A549 (cell line): ENCODE results near the gene CHCHD6. TPM values are rescaled to one million over a fixed set of nuclear protein-coding genes. Genes with fewer than 3 reads are reported as not detected.
A peak's percentile ranks its signal among the peaks of the same experiment; 100 is the strongest.
"Not testable (repeated sequence)": the region's sequence is repeated elsewhere in the genome, so short reads cannot be mapped to it uniquely, and the experiment has no call there.

Source experiments
- ATAC-seq, 2 experiments: fragments of 200-7000 bp in 1 of 2; fragments of >200 bp in 1 of 2; cut with Nextera tagmentation in 1 of 2; cut with Tn5 transposase in 1 of 2; 3 replicates each; pipeline versions ENCODE4 v1.8.0 to v1.9.1; 2018 to 2020; ENCODE audit warnings: mild to moderate bottlenecking in 1 of 2, moderate library complexity in 1 of 2
- CTCF ChIA-PET: fragments of 300-600 bp; sonication (Branson Sonifier 250); formaldehyde crosslinking; extraction: SDS; loops from one replicate; lab custom pipeline; 2021; ENCODE audit warnings: antibody characterized with exemption, inconsistent platforms; lab: Yijun Ruan, JAX
- POLR2A ChIA-PET: fragments of 350-600 bp; formaldehyde crosslinking; extraction: SDS; loops from one replicate; lab custom pipeline; 2021; ENCODE audit warnings: antibody characterized with exemption, inconsistent platforms; lab: Yijun Ruan, JAX
- DNase-seq, 2 experiments: peaks; one replicate each; pipeline versions ENCODE4 v3.0.0 to v3.0.0-alpha.2; 2011 to 2016; ENCODE audit warnings: low read depth in 1 of 2, low spot score in 1 of 2
- FAIRE-seq: peaks from 2 replicates; lab custom pipeline; 2011; peaks lifted over from hg19 to GRCh38; lab: Jason Lieb, UNC
- H3K27ac ChIP-seq, 2 experiments: fragments of >200 bp; sonication (Bioruptor Twin); formaldehyde crosslinking; 3 replicates each; pipeline ENCODE4 v1.5.1; 2016 to 2017
- H3K4me1 ChIP-seq: fragments of >200 bp; sonication (Bioruptor Twin); formaldehyde crosslinking; 3 replicates; pipeline ENCODE4 v1.6.1; 2016
- H3K4me2 ChIP-seq: fragments of >200 bp; sonication (Bioruptor Twin); formaldehyde crosslinking; 3 replicates; pipeline ENCODE4 v1.6.1; 2016
- H3K4me3 ChIP-seq: fragments of >200 bp; sonication (Bioruptor Twin); formaldehyde crosslinking; 3 replicates; pipeline ENCODE4 v1.5.1; 2016
- H3K9me3 ChIP-seq: fragments of >200 bp; sonication (Bioruptor Twin); formaldehyde crosslinking; 3 replicates; pipeline ENCODE4 v1.6.1; 2016
- ATOH8 ChIP-seq: fragments of 250-450 bp; sonication (Bioruptor Pico); IDR thresholded peaks from 2 replicates; pipeline ENCODE4 v1.5.0; 2020; ENCODE audit warnings: low read depth, mild to moderate bottlenecking, moderate library complexity
- BCL3 ChIP-seq: fragments of >200 bp; sonication (Bioruptor Twin); formaldehyde crosslinking; IDR thresholded peaks from 3 replicates; pipeline ENCODE4 v1.6.1; 2016
- BHLHE40 ChIP-seq: IDR thresholded peaks from 2 replicates; pipeline ENCODE4 v1.6.1; 2012; ENCODE audit warnings: low read depth, low read length, inconsistent platforms
- CBX2 ChIP-seq: fragments of 200-600 bp; sonication (generic); IDR thresholded peaks from 2 replicates; pipeline ENCODE4 v1.6.1; 2016; ENCODE audit warnings: low read depth, mild to moderate bottlenecking, borderline replicate concordance
- CEBPB ChIP-seq, 2 experiments: fragments of >200 bp in 1 of 2; sonication (Bioruptor Twin) in 1 of 2; formaldehyde crosslinking in 1 of 2; IDR thresholded peaks; 2 replicates each; pipeline ENCODE4 v1.6.1; 2012 to 2016
- CHD2 ChIP-seq: fragments of 150-350 bp; IDR thresholded peaks from 2 replicates; pipeline ENCODE4 v1.6.1; 2014; ENCODE audit warnings: low read length; ENCODE audit not compliant: partially characterized antibody
- CTCF ChIP-seq: fragments of >200 bp; sonication (Bioruptor Twin); formaldehyde crosslinking; IDR thresholded peaks from 3 replicates; pipeline ENCODE4 v1.5.1; 2016
- E2F6 ChIP-seq: IDR thresholded peaks from 2 replicates; pipeline ENCODE4 v1.6.1; 2012; ENCODE audit warnings: low read depth, borderline replicate concordance
- EHF ChIP-seq: fragments of 250-450 bp; sonication (Bioruptor Pico); IDR thresholded peaks from 2 replicates; pipeline ENCODE4 v1.5.0; 2020; ENCODE audit warnings: mild to moderate bottlenecking
- EHMT2 ChIP-seq: fragments of 200-600 bp; sonication (generic); IDR thresholded peaks from 2 replicates; pipeline ENCODE4 v1.6.1; 2016; ENCODE audit warnings: antibody characterized with exemption, low read depth, mild to moderate bottlenecking, moderate library complexity
- EP300 ChIP-seq, 2 experiments: fragments of >200 bp; sonication (Bioruptor Twin); formaldehyde crosslinking; IDR thresholded peaks; 2 replicates in 1 of 2; 3 replicates in 1 of 2; pipeline ENCODE4 v1.6.1; 2016 to 2017
- FOXS1 ChIP-seq: fragments of 250-450 bp; sonication (Bioruptor Pico); IDR thresholded peaks from 2 replicates; pipeline ENCODE4 v1.5.0; 2020; ENCODE audit warnings: mild to moderate bottlenecking, moderate library complexity
- GATA3 ChIP-seq: IDR thresholded peaks from 2 replicates; pipeline ENCODE4 v1.6.1; 2012; ENCODE audit warnings: borderline replicate concordance
- HDAC2 ChIP-seq: fragments of 200-600 bp; sonication (generic); IDR thresholded peaks from 2 replicates; pipeline ENCODE4 v1.6.1; 2016
- HOXB5 ChIP-seq: fragments of 250-450 bp; sonication (Bioruptor Pico); IDR thresholded peaks from 2 replicates; pipeline ENCODE4 v1.5.0; 2020; ENCODE audit warnings: mild to moderate bottlenecking, moderate library complexity
- JUNB ChIP-seq: fragments of >200 bp; sonication (Bioruptor Twin); formaldehyde crosslinking; IDR thresholded peaks from 2 replicates; pipeline ENCODE4 v1.6.1; 2016
- MAZ ChIP-seq: fragments of 150-350 bp; IDR thresholded peaks from 2 replicates; pipeline ENCODE4 v1.6.1; 2014; ENCODE audit warnings: antibody characterized with exemption, low read depth, low read length, borderline replicate concordance
- MYC ChIP-seq: IDR thresholded peaks from 2 replicates; pipeline ENCODE4 v1.6.1; 2012; ENCODE audit warnings: mild to moderate bottlenecking, inconsistent platforms, low read length, improper control_type of control experiment, borderline replicate concordance
- NFE2L2 ChIP-seq: fragments of 150-350 bp; conservative IDR thresholded peaks from 2 replicates; pipeline ENCODE4 v1.6.1; 2014; ENCODE audit warnings: low read length
- NPAS2 ChIP-seq: fragments of 250-450 bp; sonication (Bioruptor Pico); IDR thresholded peaks from 2 replicates; pipeline ENCODE4 v1.8.0; 2022; ENCODE audit warnings: mild to moderate bottlenecking, moderate library complexity, borderline replicate concordance
- PBX3 ChIP-seq: IDR thresholded peaks from 2 replicates; pipeline ENCODE4 v1.6.1; 2012
- PHF8 ChIP-seq: fragments of 200-600 bp; sonication (generic); IDR thresholded peaks from 2 replicates; pipeline ENCODE4 v1.6.1; 2016; ENCODE audit warnings: low read depth, mild to moderate bottlenecking, antibody characterized with exemption, moderate library complexity, borderline replicate concordance
- POLR2A ChIP-seq: IDR thresholded peaks from 2 replicates; pipeline ENCODE4 v1.6.1; 2012; ENCODE audit warnings: mild to moderate bottlenecking, low read length
- POLR2AphosphoS2 ChIP-seq: conservative IDR thresholded peaks from 2 replicates; pipeline ENCODE4 v1.6.1; 2012; ENCODE audit warnings: low read length, improper control_type of control experiment, inconsistent platforms
- REST ChIP-seq: fragments of 200-600 bp; sonication (generic); IDR thresholded peaks from 2 replicates; pipeline ENCODE4 v1.6.1; 2016; ENCODE audit warnings: antibody characterized with exemption, mild to moderate bottlenecking, moderate library complexity
- TP53 ChIP-seq: fragments of 250-450 bp; sonication (Bioruptor Pico); IDR thresholded peaks from 2 replicates; pipeline ENCODE4 v1.5.0; 2021; ENCODE audit warnings: mild to moderate bottlenecking, moderate library complexity
- ZSCAN20 ChIP-seq: fragments of 250-450 bp; sonication (Bioruptor Pico); IDR thresholded peaks from 2 replicates; pipeline ENCODE4 v1.8.0; 2022; ENCODE audit warnings: mild to moderate bottlenecking, moderate library complexity
- WGBS: methylation state at CpG from one replicate; pipeline ENCODE4 v1.1.6; 2017; ENCODE audit errors: missing lambda C conversion rate; 5-methylcytosine and 5-hydroxymethylcytosine counted together
- polyA plus RNA-seq, 4 experiments: library from polyadenylated mRNA; depleted of rRNA in 3 of 4; stranded (reverse); fragments of >200 nt; fragmentation: RNase III in 1 of 4; extraction: RNeasy Plus Mini Kit Qiagen cat#74134 plus additional on column Dnase treatment in 1 of 4; gene quantifications; 2 replicates in 3 of 4; 3 replicates in 1 of 4; pipeline ENCODE4 v1.2.3, GENCODE V29; 2011 to 2017

The CHCHD6 gene
- polyA plus RNA-seq, 2 of the 4 experiments (the other 2 are of a cell fraction), result 15.0 to 18.1 TPM

- TF ChIP-seq REST, result no peak
- TF ChIP-seq GATA3, result no peak
- no peak for TF ChIP-seq HOXB5 (CRISPR knock-in tag)
- no peak for TF ChIP-seq E2F6
- TF ChIP-seq POLR2A, result no peak
- TF ChIP-seq JUNB, result no peak
- no peak for TF ChIP-seq NFE2L2
- TF ChIP-seq ZSCAN20, result no peak
- TF ChIP-seq FOXS1, result no peak
- TF ChIP-seq POLR2AphosphoS2, result no peak
- TF ChIP-seq HDAC2, result no peak
- TF ChIP-seq BHLHE40, result no peak
- no peak for TF ChIP-seq TP53
- no peak for TF ChIP-seq NPAS2 (CRISPR knock-in tag)
- TF ChIP-seq PBX3, result no peak
- TF ChIP-seq CEBPB (IDR thresholded peaks at IDR 0.05), result no peak
- TF ChIP-seq CHD2, result no peak
- no peak for TF ChIP-seq EHMT2
- TF ChIP-seq EP300 (IDR thresholded peaks at IDR 0.05), result no peak
- Histone ChIP-seq H3K4me2 (no peak overlapping the region), H3K4me3 (no peak overlapping the region), H3K27ac (peak overlapping the region in 1 of 2 experiments; percentile 67; a peak in 2 of 6 replicates), H3K9me3 (no peaks in the 10 kb centered on the region), H3K4me1 (peaks cover 34% of the 10 kb centered on the region)
- ATAC-seq (no peak), DNase-seq (no peak), FAIRE-seq (no peak)
- ChIA-PET POLR2A (no interaction called here), CTCF (interaction anchor here (1.0 to 1.2 kb wide), 3 partner anchors 27 to 46 kb away, joined by 3 to 4 read pairs (median 4); no protein-coding TSS in a partner anchor)
- 91% methylated on average over 2 of the region's 2 CpGs for WGBS
Measured at GRCh38 chr3:126784254-126784653, 80.2 kb downstream of the CHCHD6 start.

GRCh38 chr3:126791320-126791719, 87.3 kb downstream of the CHCHD6 start:
- 49% methylated on average over 5 of the region's 7 CpGs for WGBS
- H3K4me1 ChIP-seq, DNase-seq, H3K4me3 ChIP-seq, CTCF ChIA-PET, H3K27ac ChIP-seq, POLR2A ChIA-PET, ATAC-seq, H3K4me2 ChIP-seq, H3K9me3 ChIP-seq, FAIRE-seq: not testable (repeated sequence)

GRCh38 chr3:126792998-126793397, 89.0 kb downstream of the CHCHD6 start:
- Histone ChIP-seq H3K4me2 (no peak overlapping the region), H3K9me3 (peaks cover 9% of the 10 kb centered on the region; the same call in 2 of the 3 replicates), H3K4me1 (no peaks in the 10 kb centered on the region), H3K27ac (no peak overlapping the region), H3K4me3 (no peak overlapping the region)
- ATAC-seq, result no peak
- DNase-seq, result no peak
- WGBS, result 92% methylated on average over 1 of the region's 1 CpG
- CTCF ChIA-PET, result no interaction called here
- POLR2A ChIA-PET, result no interaction called here
- FAIRE-seq, result no peak
- no peak for TF ChIP-seq BCL3
- TF ChIP-seq PHF8, result no peak
- TF ChIP-seq MAZ, result no peak
- no peak for TF ChIP-seq EHF (CRISPR knock-in tag)
- TF ChIP-seq MYC, result no peak
- no peak for TF ChIP-seq ATOH8 (CRISPR knock-in tag)
- no peak for TF ChIP-seq EHMT2
- TF ChIP-seq CBX2, result no peak
- TF ChIP-seq CHD2, result no peak
- no peak for TF ChIP-seq CTCF
- no peak for TF ChIP-seq JUNB
- no peak for TF ChIP-seq CEBPB (IDR thresholded peaks at IDR 0.05)
- TF ChIP-seq EP300 (IDR thresholded peaks at IDR 0.05), result no peak
